Esophagus muscularis mucosa (tissue), 4 donors: ENCODE data around the gene ABCC4. TPM values are rescaled to one million over a fixed set of nuclear protein-coding genes. Genes with fewer than 3 reads are reported as not detected.

ENCODE experiments used
- DNase-seq: peaks from one replicate; pipeline ENCODE4 v3.0.0-alpha.2; 2017; ENCODE audit errors: extremely low spot score
- H3K27ac ChIP-seq, 4 donors: fragments of 200-600 bp; sonication (generic); replicated peaks in 1 of 4; 1 replicate in 3 of 4; 2 replicates in 1 of 4; pipeline ENCODE4 v1.5.1; 2016 to 2019; ENCODE audit warnings: mild to moderate bottlenecking in 1 of 4
- H3K27me3 ChIP-seq, 4 donors: fragments of 200-600 bp; sonication (generic); one replicate each; pipeline versions ENCODE4 v1.5.1 to v1.6.0; 2016 to 2019
- H3K36me3 ChIP-seq, 4 donors: fragments of 200-600 bp; sonication (generic); one replicate each; pipeline ENCODE4 v1.5.1; 2016 to 2019
- H3K4me1 ChIP-seq, 4 donors: fragments of 200-600 bp; sonication (generic); one replicate each; pipeline ENCODE4 v1.5.1; 2016 to 2019
- H3K4me3 ChIP-seq, 4 donors: fragments of 200-600 bp; sonication (generic); 1 replicate in 2 of 4; 2 replicates in 2 of 4; pipeline ENCODE4 v1.5.1; 2016 to 2019; ENCODE audit warnings: mild to moderate bottlenecking in 4 of 4, moderate library complexity in 1 of 4
- H3K9me3 ChIP-seq, 4 donors: fragments of 200-600 bp; sonication (generic); 1 replicate in 3 of 4; 2 replicates in 1 of 4; pipeline ENCODE4 v1.5.1; 2016 to 2019
- CTCF ChIP-seq, 3 experiments: fragments of 200-600 bp in 2 of 3; fragments of 450-650 bp in 1 of 3; sonication (generic) in 2 of 3; IDR thresholded peaks; one replicate each; pipeline ENCODE4 v1.5.1; 2017 to 2019; ENCODE audit warnings: antibody characterized with exemption in 3 of 3, mild to moderate bottlenecking in 2 of 3, moderate library complexity in 1 of 3
- EP300 ChIP-seq: sonication (generic); formaldehyde crosslinking; IDR thresholded peaks from one replicate; pipeline ENCODE4 v1.6.1; 2017; ENCODE audit warnings: antibody characterized with exemption
- POLR2A ChIP-seq: fragments of 450-650 bp; IDR thresholded peaks from one replicate; pipeline ENCODE4 v1.6.1; 2017; ENCODE audit warnings: antibody characterized with exemption, moderate library complexity, mild to moderate bottlenecking, low read depth
- POLR2AphosphoS5 ChIP-seq, 2 donors: sonication (generic); formaldehyde crosslinking; IDR thresholded peaks; one replicate each; pipeline ENCODE4 v1.6.1; 2017; ENCODE audit warnings: antibody characterized with exemption in 2 of 2
- WGBS: methylation state at CpG from one replicate; pipeline ENCODE4 v1.1.5; 2018; 5-methylcytosine and 5-hydroxymethylcytosine counted together
- intact Hi-C: fragments of 100-400 bp; cut with DNase I; formaldehyde crosslinking; loops from one replicate; pipeline ENCODE4 v1.15.1; 2023
- total RNA-seq, 4 donors: library from RNA; depleted of rRNA; stranded (reverse); fragments of >200 nt; gene quantifications; one replicate each; pipeline versions ENCODE4 v1.1.0 to v1.2.1, GENCODE V29; 2016

Gene ABCC4
- total RNA-seq, 4 donors from 2014 or later, result 5.0 to 6.3 (median 6.0) TPM

GRCh38 chr13:95317039-95317989 lies 16.1 kb upstream of the ABCC4 start:
- Histone ChIP-seq H3K27me3 (peaks cover 0 to 3% (median 0%) of the 10 kb centered on the region in 4 donors), H3K9me3 (no peaks in the 10 kb centered on the region), H3K27ac (no peak overlapping the region), H3K4me1 (no peaks in the 10 kb centered on the region), H3K4me3 (no peak overlapping the region), H3K36me3 (no peaks in the 10 kb centered on the region)
- 82% methylated on average over 12 of the region's 12 CpGs for WGBS
- TF ChIP-seq POLR2AphosphoS5 (IDR thresholded peaks at IDR 0.05) (no peak), EP300 (no peak), CTCF (IDR thresholded peaks at IDR 0.05) (no peak), POLR2A (no peak)
- no peak for DNase-seq
- intact Hi-C loops, result no loop called here

GRCh38 chr13:95315752-95316151 lies 14.5 kb upstream of the ABCC4 start:
- peaks cover 0 to 3% (median 0%) of the 10 kb centered on the region in 4 donors for H3K27me3 ChIP-seq
- no peak overlapping the region for H3K27ac ChIP-seq
- H3K4me1 ChIP-seq, result no peaks in the 10 kb centered on the region
- intact Hi-C loops, result no loop called here
- no peaks in the 10 kb centered on the region for H3K36me3 ChIP-seq
- WGBS, result 89% methylated on average over 3 of the region's 3 CpGs
- no peaks in the 10 kb centered on the region for H3K9me3 ChIP-seq
- TF ChIP-seq CTCF (IDR thresholded peaks at IDR 0.05) (no peak), POLR2AphosphoS5 (IDR thresholded peaks at IDR 0.05) (no peak), EP300 (no peak), POLR2A (no peak)
- DNase-seq, result no peak
- no peak overlapping the region for H3K4me3 ChIP-seq

- peaks cover 0 to 4% (median 0%) of the 10 kb centered on the region in 4 donors for H3K9me3 ChIP-seq
- no peak overlapping the region for H3K27ac ChIP-seq
- no peaks in the 10 kb centered on the region for H3K4me1 ChIP-seq
- WGBS, result 94% methylated on average over 6 of the region's 6 CpGs
- no peak for TF ChIP-seq EP300
- TF ChIP-seq POLR2AphosphoS5 (IDR thresholded peaks at IDR 0.05), result no peak
- no peak for TF ChIP-seq POLR2A
- TF ChIP-seq CTCF (IDR thresholded peaks at IDR 0.05), result no peak
- H3K36me3 ChIP-seq, result no peaks in the 10 kb centered on the region
- H3K27me3 ChIP-seq, result no peaks in the 10 kb centered on the region
- DNase-seq, result no peak
- H3K4me3 ChIP-seq, result no peak overlapping the region
- intact Hi-C loops, result no loop called here
These were observed 6.3 kb upstream of the ABCC4 start for GRCh38 chr13:95307507-95307906.

GRCh38 chr13:95304453-95304852 lies 3.2 kb upstream of the ABCC4 start:
- TF ChIP-seq EP300 (no peak), POLR2AphosphoS5 (IDR thresholded peaks at IDR 0.05) (no peak), CTCF (IDR thresholded peaks at IDR 0.05) (no peak), POLR2A (no peak)
- H3K27ac ChIP-seq, result no peak overlapping the region
- intact Hi-C loops, result no loop called here
- H3K9me3 ChIP-seq, result peaks cover 0 to under 1% (median 0%) of the 10 kb centered on the region in 4 donors
- H3K27me3 ChIP-seq, result no peaks in the 10 kb centered on the region
- peaks cover 7 to 25% (median 21%) of the 10 kb centered on the region in 4 donors for H3K4me1 ChIP-seq
- H3K4me3 ChIP-seq, result no peak overlapping the region
- 74% methylated on average over 2 of the region's 2 CpGs for WGBS
- no peaks in the 10 kb centered on the region for H3K36me3 ChIP-seq
- DNase-seq, result no peak
